Dermis blood vessel endothelial cell (primary cell): ENCODE data around the gene CISH. TPM values are rescaled to one million over a fixed set of nuclear protein-coding genes. Genes with fewer than 3 reads are reported as not detected.
A peak's percentile ranks its signal among the peaks of the same experiment; 100 is the strongest.

Source experiments
- DNase-seq: peaks from one replicate; pipeline ENCODE4 v3.0.0; 2010
- total RNA-seq: library from RNA; depleted of rRNA; stranded (reverse); fragments of >200 nt; gene quantifications from 2 replicates; pipeline ENCODE4 v1.2.3, GENCODE V29; 2014

CISH gene
- total RNA-seq, 1 donor from 2014 or later, result 0.51 TPM

GRCh38 chr3:50635066-50635465 lies 23.5 kb upstream of the CISH start:
- DNase-seq, result no peak

DNA sequence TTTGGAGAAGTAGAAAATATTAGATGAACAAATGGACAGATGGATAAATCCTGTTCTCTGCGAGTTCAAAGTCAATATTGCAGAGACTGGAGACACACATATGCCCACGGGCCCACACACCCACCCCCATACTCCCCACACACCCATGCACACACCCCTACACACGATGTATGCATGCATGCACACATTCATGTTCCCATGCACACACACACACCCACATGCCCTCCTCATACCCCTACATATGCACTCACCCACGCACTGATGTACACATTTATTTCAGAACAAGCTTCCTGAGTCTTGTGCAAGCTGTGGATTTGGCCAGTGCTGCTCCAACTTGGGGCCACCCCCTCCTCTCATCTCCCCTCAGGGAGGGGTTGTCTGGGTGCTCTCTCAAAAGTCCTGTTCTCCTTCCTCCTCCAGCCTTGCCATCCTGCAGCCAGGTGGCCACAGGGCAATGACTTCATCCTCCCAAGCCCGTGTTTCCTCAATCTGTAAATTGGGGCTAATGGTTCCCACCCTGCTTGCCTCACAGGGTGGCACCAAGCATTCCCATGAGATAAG lies 21.7 kb upstream of the CISH start:
- DNase-seq, result no peak

DNA sequence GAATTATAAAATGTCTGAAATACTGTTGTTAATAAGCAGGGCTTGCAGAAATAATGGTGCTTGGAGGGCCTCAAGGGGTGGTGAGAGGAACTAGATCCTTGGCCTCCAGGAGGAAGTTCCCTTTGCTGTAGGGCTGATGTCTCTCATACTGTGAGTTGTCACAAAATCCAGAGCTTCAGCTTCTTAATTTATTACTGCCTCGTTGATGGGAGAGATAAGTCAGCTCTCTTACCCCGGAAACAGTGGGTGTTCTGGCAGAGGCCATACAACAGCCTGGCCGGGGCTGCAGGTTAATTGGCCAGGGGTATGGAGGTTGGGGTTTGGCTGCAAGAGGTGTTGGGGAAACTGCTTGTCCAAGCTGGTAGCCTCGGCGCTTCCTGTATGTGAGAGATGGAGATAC lies 20.9 kb upstream of the CISH start:
- no peak for DNase-seq

DNA sequence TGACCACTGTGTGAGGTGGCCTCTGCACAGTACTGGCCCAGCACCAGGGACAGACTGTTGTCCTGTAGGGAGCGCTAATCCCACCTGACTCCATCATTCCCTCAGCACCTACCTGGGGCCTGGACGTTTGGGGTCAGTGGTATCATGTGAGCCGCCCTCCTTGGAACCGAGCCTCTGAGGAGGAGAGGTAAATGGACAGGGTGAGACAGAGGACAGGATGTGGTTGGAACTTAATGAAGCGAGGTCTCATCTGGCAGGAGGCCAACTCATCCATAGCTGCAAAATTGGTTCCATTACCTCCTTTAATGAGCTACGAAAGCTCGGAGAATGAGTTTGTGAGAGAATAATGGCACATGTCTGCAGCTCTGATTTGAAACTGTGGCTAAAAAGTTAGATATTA lies 19.3 kb upstream of the CISH start:
- no peak for DNase-seq

DNA sequence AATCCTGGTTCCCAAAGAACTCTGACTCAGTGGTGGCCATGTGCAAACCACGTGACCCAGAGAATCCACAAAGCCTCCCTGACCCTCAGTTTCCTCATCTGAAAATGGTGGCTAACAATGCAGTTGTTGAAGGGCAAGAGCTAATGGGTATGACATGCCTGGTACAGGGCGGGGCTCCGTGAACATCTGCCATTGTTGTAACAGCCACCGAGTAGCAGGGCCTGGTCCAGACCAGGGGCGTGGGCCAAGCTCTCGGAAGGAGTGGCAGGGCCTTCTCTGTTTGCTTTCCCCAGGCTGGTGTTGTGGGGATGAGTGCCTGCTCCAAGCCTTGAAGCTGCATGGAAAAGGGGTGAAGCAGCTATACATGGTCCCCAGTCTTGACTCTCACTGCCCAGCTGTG lies 18.8 kb upstream of the CISH start:
- DNase-seq, result no peak

DNA sequence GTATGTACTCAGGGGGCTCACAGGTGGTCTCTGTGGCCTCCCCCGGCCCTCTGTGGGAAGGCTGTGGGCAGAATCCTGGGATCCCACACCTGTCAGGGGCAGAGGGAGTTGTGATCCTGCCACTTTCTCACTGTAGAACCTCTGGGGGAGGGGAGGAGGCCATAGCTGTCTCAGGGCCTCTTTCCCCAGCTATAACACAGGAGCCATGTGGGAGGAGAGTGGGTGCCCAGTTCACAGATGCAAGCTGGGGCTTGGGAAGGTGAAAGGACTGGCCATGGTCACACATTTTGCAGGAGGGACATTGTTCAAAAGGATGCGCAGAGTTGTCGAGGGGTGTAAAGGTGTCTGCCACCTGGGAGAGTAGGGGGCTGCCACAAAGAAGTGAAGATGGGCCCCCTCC lies 17.0 kb upstream of the CISH start:
- DNase-seq, result no peak

DNA sequence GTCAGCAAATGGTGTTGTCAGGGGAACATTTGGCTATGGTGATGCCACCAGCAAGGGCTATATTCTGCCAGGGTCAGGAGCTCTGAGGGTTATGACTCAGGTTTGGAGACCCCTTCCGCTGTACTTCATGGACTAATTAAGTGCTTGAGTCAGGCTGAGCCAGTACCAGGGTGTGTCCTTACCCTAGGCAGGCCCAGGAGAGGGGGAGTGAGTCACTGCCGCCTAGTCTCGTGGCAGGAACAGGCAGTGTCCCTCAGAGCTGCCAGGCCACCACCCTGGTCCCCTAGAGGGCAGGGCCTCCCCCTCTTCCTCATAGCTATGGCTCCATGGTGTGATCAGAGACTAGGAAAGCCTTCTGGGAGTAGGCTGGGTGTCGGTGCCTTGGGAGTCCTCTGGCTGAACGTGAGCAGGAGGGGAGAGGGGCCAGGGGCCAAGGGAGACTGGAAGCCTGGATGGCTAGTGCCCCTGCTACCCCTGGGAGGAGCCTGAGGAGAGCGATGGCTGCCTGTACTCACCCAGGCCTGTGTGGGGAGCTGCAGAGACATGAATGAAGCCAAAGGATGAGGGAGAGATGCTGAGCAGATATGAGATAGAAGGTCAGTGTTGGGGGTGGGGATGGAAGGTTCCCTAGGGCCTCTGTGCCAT lies 16.0 kb upstream of the CISH start:
- DNase-seq, result peak; percentile 31

DNA sequence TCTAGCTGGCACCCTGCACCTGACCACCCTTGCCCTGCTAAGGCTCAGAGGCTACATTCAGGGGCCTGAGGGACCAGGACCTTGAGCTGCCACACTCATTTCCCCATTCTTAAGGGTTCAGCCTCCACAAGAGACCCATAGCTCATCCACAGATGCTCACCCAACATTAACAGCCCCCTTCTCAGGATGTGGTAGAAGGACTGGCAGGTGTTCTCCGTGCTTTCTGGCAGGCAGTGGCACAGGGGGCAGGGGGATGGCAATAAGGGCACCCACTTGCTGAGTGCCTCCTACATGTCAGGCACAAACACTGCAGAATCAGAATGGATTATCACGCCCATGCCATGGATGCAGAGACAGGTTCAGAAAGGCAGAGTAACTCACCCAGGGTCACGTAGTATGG lies 14.8 kb upstream of the CISH start:
- no peak for DNase-seq

GRCh38 chr3:50625231-50626182 lies 13.9 kb upstream of the CISH start:
- no peak for DNase-seq

- DNase-seq, result no peak
Observed at GRCh38 chr3:50624634-50625033, 13.1 kb upstream of the CISH start.

GRCh38 chr3:50623840-50624474 lies 12.4 kb upstream of the CISH start:
- peak; percentile 66 for DNase-seq

- no peak for DNase-seq
Observed at GRCh38 chr3:50622881-50623280, 11.3 kb upstream of the CISH start.

DNA sequence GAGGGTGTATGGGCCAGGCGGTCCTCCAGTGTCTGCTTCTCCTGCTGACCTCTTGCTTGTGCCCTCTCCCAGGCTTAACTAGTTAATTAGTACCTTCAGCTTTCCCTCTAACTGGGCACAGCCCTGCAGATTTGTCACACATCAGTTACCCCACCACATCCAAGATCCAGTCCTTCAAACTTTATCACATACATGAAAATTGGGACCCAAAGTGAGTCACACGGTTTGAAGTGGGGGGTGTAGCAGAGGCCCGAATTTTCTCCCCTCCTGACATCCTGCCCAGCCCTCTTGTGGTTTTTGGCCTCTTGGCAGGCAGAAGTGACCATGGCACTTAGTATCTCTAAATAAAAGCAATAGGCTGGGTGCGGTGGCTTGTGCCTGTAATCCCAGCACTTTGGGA lies 9.2 kb upstream of the CISH start:
- DNase-seq, result no peak

- no peak for DNase-seq
Observed at GRCh38 chr3:50620420-50620819, 8.8 kb upstream of the CISH start.

DNA sequence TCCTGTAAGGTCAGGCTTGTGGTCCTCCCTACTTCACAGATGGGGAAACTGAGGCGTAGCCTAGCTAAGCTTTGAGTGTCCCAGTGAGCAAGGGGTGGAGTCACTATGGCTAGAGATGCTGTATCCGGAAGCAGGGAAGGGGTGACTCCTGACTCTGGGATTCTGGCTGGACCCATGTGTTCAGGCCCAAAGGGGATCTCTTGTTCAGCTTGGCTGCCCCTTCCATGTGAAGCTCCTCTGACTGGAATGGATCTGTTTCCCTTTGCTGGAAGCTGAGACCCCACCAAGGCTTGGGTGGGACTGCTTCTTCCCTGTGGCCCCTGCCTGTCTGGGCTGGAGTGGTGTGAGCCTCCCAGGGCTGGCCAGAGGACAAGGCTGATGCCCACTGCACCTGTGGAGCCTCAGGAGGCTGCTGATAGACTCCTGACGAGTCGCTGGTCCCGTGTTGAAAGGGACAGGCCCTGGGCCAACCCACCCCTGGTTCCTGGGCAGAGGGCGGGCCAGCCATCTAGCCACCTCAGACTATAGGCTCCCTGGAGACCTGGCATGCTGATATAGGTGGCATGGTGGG lies 6.4 kb upstream of the CISH start:
- DNase-seq, result no peak

DNA sequence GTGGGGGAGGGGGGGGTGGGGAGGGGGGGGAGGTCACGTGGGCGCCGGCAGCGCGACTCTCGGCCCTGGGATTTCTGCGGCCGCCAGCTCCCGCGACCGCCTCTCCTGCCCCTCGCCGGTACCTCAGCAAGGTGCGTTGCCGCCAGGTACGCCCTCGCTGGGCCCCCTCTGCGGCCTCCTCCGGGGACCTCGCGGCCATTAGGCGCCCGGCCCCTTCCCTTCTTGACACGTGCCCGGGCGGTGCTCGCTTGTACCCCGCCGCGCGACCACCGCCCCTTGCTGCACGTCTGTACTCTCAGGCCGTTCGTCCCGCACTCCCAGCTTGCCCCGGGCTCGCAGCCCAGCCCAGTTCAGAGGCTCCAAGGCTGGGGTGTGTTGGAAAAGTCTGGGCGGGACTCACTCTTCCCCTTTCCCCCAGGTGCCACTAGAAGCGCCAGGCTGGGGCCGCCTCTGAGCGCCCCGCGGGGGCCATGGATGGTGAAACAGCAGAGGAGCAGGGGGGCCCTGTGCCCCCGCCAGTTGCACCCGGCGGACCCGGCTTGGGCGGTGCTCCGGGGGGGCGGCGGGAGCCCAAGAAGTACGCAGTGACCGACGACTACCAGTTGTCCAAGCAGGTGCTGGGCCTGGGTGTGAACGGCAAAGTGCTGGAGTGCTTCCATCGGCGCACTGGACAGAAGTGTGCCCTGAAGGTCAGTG lies 5.7 kb upstream of the CISH start, which contains the start of gene MAPKAPK3:
Gene MAPKAPK3, plus strand, starts transcription at position 56 of the 696 bp plus-strand sequence. Its CDS starts 415 bp downstream, at position 471.
- DNase-seq, result peak; percentile 23

DNA sequence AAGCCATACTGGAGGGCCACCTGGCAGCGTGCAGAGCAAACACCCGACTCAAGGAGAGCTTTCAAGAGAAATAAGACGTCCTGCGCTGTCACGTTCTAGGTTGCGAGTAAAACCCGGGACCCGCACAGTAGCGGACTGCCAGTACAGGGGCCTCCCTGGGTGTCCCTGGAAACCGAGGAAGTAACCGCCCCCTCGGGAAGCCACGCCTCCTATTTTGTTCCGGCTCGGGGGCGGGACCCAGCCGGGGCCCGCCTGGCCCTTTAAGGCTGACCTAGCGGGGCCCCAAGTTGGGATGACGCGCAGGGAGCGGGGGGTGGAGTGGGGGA lies 5.2 kb upstream of the CISH start:
- DNase-seq, result peak; percentile 80

GRCh38 chr3:50616003-50616769 lies 4.6 kb upstream of the CISH start:
- DNase-seq, result peak; percentile 90

GRCh38 chr3:50615190-50615589 lies 3.6 kb upstream of the CISH start:
- DNase-seq, result no peak

- DNase-seq, result no peak
Observed at GRCh38 chr3:50612970-50613846, 1.6 kb upstream of the CISH start.
